HUES6 (cell line): ENCODE measurements around the gene PBRM1.

ENCODE experiments used
- H3K27ac ChIP-seq: 2 replicates; pipeline ENCODE4 v1.7.0; 2013; ENCODE audit warnings: low read depth, mild to moderate bottlenecking, low read length, inconsistent platforms
- H3K27me3 ChIP-seq: 2 replicates; pipeline ENCODE4 v1.6.1; 2013; ENCODE audit warnings: low read length; ENCODE audit not compliant: control insufficient read depth, insufficient read depth
- H3K36me3 ChIP-seq: 2 replicates; pipeline ENCODE4 v1.6.1; 2013; ENCODE audit warnings: low read length; ENCODE audit not compliant: control insufficient read depth, insufficient read depth
- H3K4me1 ChIP-seq: 2 replicates; pipeline ENCODE4 v1.6.1; 2013; ENCODE audit warnings: low read length; ENCODE audit not compliant: control insufficient read depth, insufficient read depth
- H3K4me3 ChIP-seq: 2 replicates; pipeline ENCODE4 v1.5.1; 2013; ENCODE audit warnings: low read depth, low read length
- H3K9ac ChIP-seq: one replicate; pipeline ENCODE4 v1.6.1; 2013; ENCODE audit warnings: mild to moderate bottlenecking, low read length
- H3K9me3 ChIP-seq: 2 replicates; pipeline ENCODE4 v1.6.1; 2013; ENCODE audit warnings: low read depth, low read length; ENCODE audit not compliant: control insufficient read depth, insufficient read depth

Gene PBRM1

GRCh38 chr3:52614689-52615088 lies 71.0 kb downstream of the PBRM1 start:
- H3K27ac ChIP-seq, result no peak overlapping the region
- H3K9me3 ChIP-seq, result no peaks in the 10 kb centered on the region
- H3K27me3 ChIP-seq, result no peaks in the 10 kb centered on the region
- H3K4me1 ChIP-seq, result no peaks in the 10 kb centered on the region
- H3K36me3 ChIP-seq, result peaks cover 62% of the 10 kb centered on the region
- no peak overlapping the region for H3K9ac ChIP-seq
- H3K4me3 ChIP-seq, result no peak overlapping the region

- no peak overlapping the region for H3K27ac ChIP-seq
- peaks cover 61% of the 10 kb centered on the region for H3K36me3 ChIP-seq
- H3K4me1 ChIP-seq, result no peaks in the 10 kb centered on the region
- H3K9ac ChIP-seq, result no peak overlapping the region
- H3K27me3 ChIP-seq, result no peaks in the 10 kb centered on the region
- H3K4me3 ChIP-seq, result no peak overlapping the region
- no peaks in the 10 kb centered on the region for H3K9me3 ChIP-seq
Measured at GRCh38 chr3:52609316-52609815, 76.3 kb downstream of the PBRM1 start.

GRCh38 chr3:52608337-52608736 lies 77.4 kb downstream of the PBRM1 start:
- no peak overlapping the region for H3K27ac ChIP-seq
- H3K4me1 ChIP-seq, result no peaks in the 10 kb centered on the region
- H3K36me3 ChIP-seq, result peaks cover 68% of the 10 kb centered on the region
- H3K9ac ChIP-seq, result no peak overlapping the region
- H3K4me3 ChIP-seq, result no peak overlapping the region
- H3K27me3 ChIP-seq, result no peaks in the 10 kb centered on the region
- no peaks in the 10 kb centered on the region for H3K9me3 ChIP-seq

GRCh38 chr3:52606373-52607085 lies 79.2 kb downstream of the PBRM1 start:
- no peak overlapping the region for H3K27ac ChIP-seq
- H3K4me1 ChIP-seq, result no peaks in the 10 kb centered on the region
- no peaks in the 10 kb centered on the region for H3K27me3 ChIP-seq
- H3K9ac ChIP-seq, result no peak overlapping the region
- H3K4me3 ChIP-seq, result no peak overlapping the region
- no peaks in the 10 kb centered on the region for H3K9me3 ChIP-seq
- peaks cover 73% of the 10 kb centered on the region for H3K36me3 ChIP-seq

GRCh38 chr3:52600258-52600657 lies 85.5 kb downstream of the PBRM1 start:
- Histone ChIP-seq H3K4me1 (no peaks in the 10 kb centered on the region), H3K4me3 (no peak overlapping the region), H3K9me3 (no peaks in the 10 kb centered on the region), H3K27me3 (no peaks in the 10 kb centered on the region), H3K36me3 (peaks cover 48% of the 10 kb centered on the region), H3K27ac (no peak overlapping the region), H3K9ac (no peak overlapping the region)

GRCh38 chr3:52596658-52597265 lies 89.0 kb downstream of the PBRM1 start:
- Histone ChIP-seq H3K4me3 (no peak overlapping the region), H3K27me3 (no peaks in the 10 kb centered on the region), H3K9ac (no peak overlapping the region), H3K36me3 (peaks cover 17% of the 10 kb centered on the region), H3K4me1 (no peaks in the 10 kb centered on the region), H3K27ac (no peak overlapping the region), H3K9me3 (no peaks in the 10 kb centered on the region)

- Histone ChIP-seq H3K9me3 (no peaks in the 10 kb centered on the region), H3K4me1 (no peaks in the 10 kb centered on the region), H3K36me3 (peaks cover 14% of the 10 kb centered on the region), H3K4me3 (no peak overlapping the region), H3K27me3 (no peaks in the 10 kb centered on the region), H3K9ac (no peak overlapping the region), H3K27ac (no peak overlapping the region)
Measured at GRCh38 chr3:52593103-52593502, 92.6 kb downstream of the PBRM1 start.

GRCh38 chr3:52574056-52574965 lies 111.4 kb downstream of the PBRM1 start:
- no peaks in the 10 kb centered on the region for H3K9me3 ChIP-seq
- no peaks in the 10 kb centered on the region for H3K27me3 ChIP-seq
- no peak overlapping the region for H3K27ac ChIP-seq
- H3K36me3 ChIP-seq, result peaks cover 40% of the 10 kb centered on the region
- H3K4me3 ChIP-seq, result no peak overlapping the region
- no peaks in the 10 kb centered on the region for H3K4me1 ChIP-seq
- no peak overlapping the region for H3K9ac ChIP-seq

GRCh38 chr3:52572221-52572620 lies 113.5 kb downstream of the PBRM1 start:
- Histone ChIP-seq H3K4me3 (no peak overlapping the region), H3K9me3 (no peaks in the 10 kb centered on the region), H3K9ac (no peak overlapping the region), H3K27me3 (no peaks in the 10 kb centered on the region), H3K36me3 (peaks cover 20% of the 10 kb centered on the region), H3K27ac (no peak overlapping the region), H3K4me1 (no peaks in the 10 kb centered on the region)

GRCh38 chr3:52570076-52570475 lies 115.6 kb downstream of the PBRM1 start:
- no peak overlapping the region for H3K27ac ChIP-seq
- H3K27me3 ChIP-seq, result no peaks in the 10 kb centered on the region
- H3K9me3 ChIP-seq, result no peaks in the 10 kb centered on the region
- H3K36me3 ChIP-seq, result peaks cover 16% of the 10 kb centered on the region
- H3K4me3 ChIP-seq, result no peak overlapping the region
- H3K9ac ChIP-seq, result no peak overlapping the region
- no peaks in the 10 kb centered on the region for H3K4me1 ChIP-seq

GRCh38 chr3:52568069-52568468 lies 117.6 kb downstream of the PBRM1 start:
- Histone ChIP-seq H3K9me3 (no peaks in the 10 kb centered on the region), H3K27ac (no peak overlapping the region), H3K36me3 (peaks cover 12% of the 10 kb centered on the region)

More at GRCh38 chr3:52568069-52568468, 117.6 kb downstream of the PBRM1 start:
- H3K9ac ChIP-seq, result no peak overlapping the region
- no peaks in the 10 kb centered on the region for H3K4me1 ChIP-seq
- H3K4me3 ChIP-seq, result no peak overlapping the region
- no peaks in the 10 kb centered on the region for H3K27me3 ChIP-seq
